Measurements from ENCODE around the gene IGSF21. TPM values are rescaled to one million over a fixed set of nuclear protein-coding genes. Genes with fewer than 3 reads are reported as not detected.

The IGSF21 gene
- total RNA-seq, 1 experiment from 2014 or later = not detected

GRCh38 chr1:18384471-18384870 is 276.9 kb downstream of the IGSF21 start:
- Mint-ChIP-seq H3K4me3 (ENCODE audit: unreplicated experiment) (no peak overlapping the region), H3K4me1 (ENCODE audit: insufficient read depth, unreplicated experiment) (no peaks in the 10 kb centered on the region), H3K27me3 (ENCODE audit: insufficient read depth, unreplicated experiment) (peaks cover 15% of the 10 kb centered on the region), H3K36me3 (ENCODE audit: insufficient read depth, unreplicated experiment) (no peaks in the 10 kb centered on the region), H3K9me3 (ENCODE audit: unreplicated experiment) (peaks cover 17% of the 10 kb centered on the region), H3K27ac (ENCODE audit: low read depth, unreplicated experiment) (no peak overlapping the region)
- no peak for DNase-seq (ENCODE audit: unreplicated experiment)
- TF ChIP-seq, protein P1, sequence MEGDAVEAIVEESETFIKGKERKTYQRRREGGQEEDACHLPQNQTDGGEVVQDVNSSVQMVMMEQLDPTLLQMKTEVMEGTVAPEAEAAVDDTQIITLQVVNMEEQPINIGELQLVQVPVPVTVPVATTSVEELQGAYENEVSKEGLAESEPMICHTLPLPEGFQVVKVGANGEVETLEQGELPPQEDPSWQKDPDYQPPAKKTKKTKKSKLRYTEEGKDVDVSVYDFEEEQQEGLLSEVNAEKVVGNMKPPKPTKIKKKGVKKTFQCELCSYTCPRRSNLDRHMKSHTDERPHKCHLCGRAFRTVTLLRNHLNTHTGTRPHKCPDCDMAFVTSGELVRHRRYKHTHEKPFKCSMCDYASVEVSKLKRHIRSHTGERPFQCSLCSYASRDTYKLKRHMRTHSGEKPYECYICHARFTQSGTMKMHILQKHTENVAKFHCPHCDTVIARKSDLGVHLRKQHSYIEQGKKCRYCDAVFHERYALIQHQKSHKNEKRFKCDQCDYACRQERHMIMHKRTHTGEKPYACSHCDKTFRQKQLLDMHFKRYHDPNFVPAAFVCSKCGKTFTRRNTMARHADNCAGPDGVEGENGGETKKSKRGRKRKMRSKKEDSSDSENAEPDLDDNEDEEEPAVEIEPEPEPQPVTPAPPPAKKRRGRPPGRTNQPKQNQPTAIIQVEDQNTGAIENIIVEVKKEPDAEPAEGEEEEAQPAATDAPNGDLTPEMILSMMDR (IDR thresholded peaks at IDR 0.05; ENCODE audit: unreplicated experiment) = no peak
- ChIA-PET POLR2A (no interaction called here), CTCF (no interaction called here)
- intact Hi-C loops (cut with micrococcal nuclease) = no loop called here
- no TSS peak for BruUV-seq (replicated peaks)

GRCh38 chr1:18385239-18385790 is 277.7 kb downstream of the IGSF21 start:
- H3K27me3 Mint-ChIP-seq (ENCODE audit: insufficient read depth, unreplicated experiment) = peaks cover 15% of the 10 kb centered on the region
- BruUV-seq (replicated peaks) = no TSS peak
- no peak overlapping the region for H3K4me3 Mint-ChIP-seq (ENCODE audit: unreplicated experiment)
- intact Hi-C loops (cut with micrococcal nuclease) = no loop called here
- no peak for DNase-seq (ENCODE audit: unreplicated experiment)
- peaks cover 10% of the 10 kb centered on the region for H3K9me3 Mint-ChIP-seq (ENCODE audit: unreplicated experiment)
- TF ChIP-seq, protein P1 (IDR thresholded peaks at IDR 0.05; ENCODE audit: unreplicated experiment) = no peak
- no peak overlapping the region for H3K27ac Mint-ChIP-seq (ENCODE audit: low read depth, unreplicated experiment)
- no peaks in the 10 kb centered on the region for H3K36me3 Mint-ChIP-seq (ENCODE audit: insufficient read depth, unreplicated experiment)
- H3K4me1 Mint-ChIP-seq (ENCODE audit: insufficient read depth, unreplicated experiment) = no peaks in the 10 kb centered on the region
- ChIA-PET CTCF (no interaction called here), POLR2A (no interaction called here)

- no peaks in the 10 kb centered on the region for H3K36me3 Mint-ChIP-seq (ENCODE audit: insufficient read depth, unreplicated experiment)
- H3K4me3 Mint-ChIP-seq (ENCODE audit: unreplicated experiment) = no peak overlapping the region
- intact Hi-C loops (cut with micrococcal nuclease) = no loop called here
- no peak overlapping the region for H3K27ac Mint-ChIP-seq (ENCODE audit: low read depth, unreplicated experiment)
- TF ChIP-seq, protein P1 (IDR thresholded peaks at IDR 0.05; ENCODE audit: unreplicated experiment) = no peak
- ChIA-PET CTCF (interaction anchor here (0.7 kb wide), 1 partner anchor 268 kb away, joined by 3 read pairs; no protein-coding TSS in a partner anchor), POLR2A (no interaction called here)
- DNase-seq (ENCODE audit: unreplicated experiment) = no peak
- no peaks in the 10 kb centered on the region for H3K4me1 Mint-ChIP-seq (ENCODE audit: insufficient read depth, unreplicated experiment)
- no peaks in the 10 kb centered on the region for H3K9me3 Mint-ChIP-seq (ENCODE audit: unreplicated experiment)
- peaks cover 15% of the 10 kb centered on the region for H3K27me3 Mint-ChIP-seq (ENCODE audit: insufficient read depth, unreplicated experiment)
- no TSS peak for BruUV-seq (replicated peaks)
Measured at GRCh38 chr1:18386591-18386990, 279.0 kb downstream of the IGSF21 start.

- Mint-ChIP-seq H3K9me3 (ENCODE audit: unreplicated experiment) (no peaks in the 10 kb centered on the region), H3K36me3 (ENCODE audit: insufficient read depth, unreplicated experiment) (no peaks in the 10 kb centered on the region), H3K27me3 (ENCODE audit: insufficient read depth, unreplicated experiment) (peaks cover 15% of the 10 kb centered on the region), H3K27ac (ENCODE audit: low read depth, unreplicated experiment) (no peak overlapping the region), H3K4me3 (ENCODE audit: unreplicated experiment) (no peak overlapping the region), H3K4me1 (ENCODE audit: insufficient read depth, unreplicated experiment) (no peaks in the 10 kb centered on the region)
- DNase-seq (ENCODE audit: unreplicated experiment) = no peak
- CTCF ChIA-PET = interaction anchor here (1.0 kb wide), 1 partner anchor 9 kb away, joined by 4 read pairs; no protein-coding TSS in a partner anchor
- BruUV-seq (replicated peaks) = no TSS peak
- intact Hi-C loops (cut with micrococcal nuclease) = no loop called here
- POLR2A ChIA-PET = no interaction called here
- TF ChIP-seq, protein P1 (IDR thresholded peaks at IDR 0.05; ENCODE audit: unreplicated experiment) = no peak
Measured at GRCh38 chr1:18387307-18387706, 279.7 kb downstream of the IGSF21 start.
